ENCODE data around the gene DCTN1. TPM values are rescaled to one million over a fixed set of nuclear protein-coding genes. Genes with fewer than 3 reads are reported as not detected.

The DCTN1 gene
- total RNA-seq, 1 donor: 177 TPM

GRCh38 chr2:74328573-74328972, 51.5 kb downstream of the DCTN1 start:
- no peaks in the 10 kb centered on the region for H4K20me1 ChIP-seq (ENCODE audit: insufficient read depth, low read length)
- no peak overlapping the region for H3K27ac ChIP-seq (ENCODE audit: low read depth, low read length)
- TF ChIP-seq, protein P1, sequence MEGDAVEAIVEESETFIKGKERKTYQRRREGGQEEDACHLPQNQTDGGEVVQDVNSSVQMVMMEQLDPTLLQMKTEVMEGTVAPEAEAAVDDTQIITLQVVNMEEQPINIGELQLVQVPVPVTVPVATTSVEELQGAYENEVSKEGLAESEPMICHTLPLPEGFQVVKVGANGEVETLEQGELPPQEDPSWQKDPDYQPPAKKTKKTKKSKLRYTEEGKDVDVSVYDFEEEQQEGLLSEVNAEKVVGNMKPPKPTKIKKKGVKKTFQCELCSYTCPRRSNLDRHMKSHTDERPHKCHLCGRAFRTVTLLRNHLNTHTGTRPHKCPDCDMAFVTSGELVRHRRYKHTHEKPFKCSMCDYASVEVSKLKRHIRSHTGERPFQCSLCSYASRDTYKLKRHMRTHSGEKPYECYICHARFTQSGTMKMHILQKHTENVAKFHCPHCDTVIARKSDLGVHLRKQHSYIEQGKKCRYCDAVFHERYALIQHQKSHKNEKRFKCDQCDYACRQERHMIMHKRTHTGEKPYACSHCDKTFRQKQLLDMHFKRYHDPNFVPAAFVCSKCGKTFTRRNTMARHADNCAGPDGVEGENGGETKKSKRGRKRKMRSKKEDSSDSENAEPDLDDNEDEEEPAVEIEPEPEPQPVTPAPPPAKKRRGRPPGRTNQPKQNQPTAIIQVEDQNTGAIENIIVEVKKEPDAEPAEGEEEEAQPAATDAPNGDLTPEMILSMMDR (IDR thresholded peaks at IDR 0.05; ENCODE audit: extremely low read depth, low read depth, low read length): no peak
- no peaks in the 10 kb centered on the region for H3K4me1 ChIP-seq (ENCODE audit: insufficient read depth, low read length)
- H3K4me2 ChIP-seq (ENCODE audit: insufficient read depth, low read length): no peak overlapping the region
- H3K9me3 ChIP-seq (ENCODE audit: low read depth, low read length): no peaks in the 10 kb centered on the region
- H3K36me3 ChIP-seq (ENCODE audit: insufficient read depth, low read length): no peaks in the 10 kb centered on the region
- no peaks in the 10 kb centered on the region for H3K27me3 ChIP-seq (ENCODE audit: insufficient read depth, low read length)
- no peaks in the 10 kb centered on the region for H3K79me2 ChIP-seq (ENCODE audit: insufficient read depth, low read length)
- no peak for DNase-seq (ENCODE audit: insufficient read length, low spot score, missing footprints)
- no peak overlapping the region for H3K4me3 ChIP-seq (ENCODE audit: insufficient read depth, low read length)
- no peak overlapping the region for H2AFZ ChIP-seq (ENCODE audit: low read length)

DNA sequence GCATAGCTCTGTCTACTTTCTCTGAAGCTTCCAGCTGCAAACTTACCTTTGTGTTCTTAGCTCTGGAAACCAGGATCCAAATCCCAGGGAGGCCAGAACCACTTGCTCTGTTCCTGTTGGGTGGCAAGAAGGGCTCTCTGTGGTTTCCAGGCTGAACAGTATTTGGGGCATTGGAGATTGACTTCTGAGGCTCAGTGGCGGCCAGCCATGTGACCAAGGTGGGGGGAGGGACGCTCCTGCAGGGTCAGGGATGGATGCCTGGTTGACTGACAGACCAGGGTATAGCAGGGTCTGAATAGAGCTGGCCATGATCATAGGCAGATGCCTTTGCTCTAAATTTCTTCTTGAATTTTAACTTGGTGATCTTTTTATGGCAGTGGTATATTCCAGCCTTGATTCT, 52.0 kb downstream of the DCTN1 start:
- H3K4me1 ChIP-seq (ENCODE audit: insufficient read depth, low read length): no peaks in the 10 kb centered on the region
- TF ChIP-seq, protein P1 (IDR thresholded peaks at IDR 0.05; ENCODE audit: extremely low read depth, low read depth, low read length): no peak
- H3K27me3 ChIP-seq (ENCODE audit: insufficient read depth, low read length): no peaks in the 10 kb centered on the region
- H3K27ac ChIP-seq (ENCODE audit: low read depth, low read length): no peak overlapping the region
- DNase-seq (ENCODE audit: insufficient read length, low spot score, missing footprints): no peak
- no peaks in the 10 kb centered on the region for H3K9me3 ChIP-seq (ENCODE audit: low read depth, low read length)
- no peak overlapping the region for H3K4me2 ChIP-seq (ENCODE audit: insufficient read depth, low read length)
- no peaks in the 10 kb centered on the region for H3K36me3 ChIP-seq (ENCODE audit: insufficient read depth, low read length)
- H3K79me2 ChIP-seq (ENCODE audit: insufficient read depth, low read length): no peaks in the 10 kb centered on the region
- H2AFZ ChIP-seq (ENCODE audit: low read length): no peak overlapping the region
- H4K20me1 ChIP-seq (ENCODE audit: insufficient read depth, low read length): no peaks in the 10 kb centered on the region
- H3K4me3 ChIP-seq (ENCODE audit: insufficient read depth, low read length): no peak overlapping the region

- H3K4me3 ChIP-seq (ENCODE audit: insufficient read depth, low read length): no peak overlapping the region
- H3K27ac ChIP-seq (ENCODE audit: low read depth, low read length): no peak overlapping the region
- H2AFZ ChIP-seq (ENCODE audit: low read length): no peak overlapping the region
- H4K20me1 ChIP-seq (ENCODE audit: insufficient read depth, low read length): no peaks in the 10 kb centered on the region
- DNase-seq (ENCODE audit: insufficient read length, low spot score, missing footprints): no peak
- H3K79me2 ChIP-seq (ENCODE audit: insufficient read depth, low read length): no peaks in the 10 kb centered on the region
- H3K27me3 ChIP-seq (ENCODE audit: insufficient read depth, low read length): no peaks in the 10 kb centered on the region
- H3K4me2 ChIP-seq (ENCODE audit: insufficient read depth, low read length): no peak overlapping the region
- H3K9me3 ChIP-seq (ENCODE audit: low read depth, low read length): no peaks in the 10 kb centered on the region
- TF ChIP-seq, protein P1 (IDR thresholded peaks at IDR 0.05; ENCODE audit: extremely low read depth, low read depth, low read length): no peak
- no peaks in the 10 kb centered on the region for H3K4me1 ChIP-seq (ENCODE audit: insufficient read depth, low read length)
- H3K36me3 ChIP-seq (ENCODE audit: insufficient read depth, low read length): no peaks in the 10 kb centered on the region
Measured at GRCh38 chr2:74327627-74328026, 52.5 kb downstream of the DCTN1 start.

GRCh38 chr2:74327199-74327598, 52.9 kb downstream of the DCTN1 start:
- DNase-seq (ENCODE audit: insufficient read length, low spot score, missing footprints): no peak
- Histone ChIP-seq H4K20me1 (ENCODE audit: insufficient read depth, low read length) (no peaks in the 10 kb centered on the region), H3K4me1 (ENCODE audit: insufficient read depth, low read length) (no peaks in the 10 kb centered on the region), H3K27me3 (ENCODE audit: insufficient read depth, low read length) (no peaks in the 10 kb centered on the region), H3K27ac (ENCODE audit: low read depth, low read length) (no peak overlapping the region), H3K79me2 (ENCODE audit: insufficient read depth, low read length) (no peaks in the 10 kb centered on the region), H3K4me3 (ENCODE audit: insufficient read depth, low read length) (no peak overlapping the region), H3K4me2 (ENCODE audit: insufficient read depth, low read length) (no peak overlapping the region), H3K9me3 (ENCODE audit: low read depth, low read length) (no peaks in the 10 kb centered on the region), H2AFZ (ENCODE audit: low read length) (no peak overlapping the region), H3K36me3 (ENCODE audit: insufficient read depth, low read length) (no peaks in the 10 kb centered on the region)
- TF ChIP-seq, protein P1 (IDR thresholded peaks at IDR 0.05; ENCODE audit: extremely low read depth, low read depth, low read length): no peak
